ENCODE measurements around the gene AP1S2.
"Not testable (repeated sequence)": the region's sequence is repeated elsewhere in the genome, so short reads cannot be mapped to it uniquely, and the experiment has no call there.

Gene AP1S2

DNA sequence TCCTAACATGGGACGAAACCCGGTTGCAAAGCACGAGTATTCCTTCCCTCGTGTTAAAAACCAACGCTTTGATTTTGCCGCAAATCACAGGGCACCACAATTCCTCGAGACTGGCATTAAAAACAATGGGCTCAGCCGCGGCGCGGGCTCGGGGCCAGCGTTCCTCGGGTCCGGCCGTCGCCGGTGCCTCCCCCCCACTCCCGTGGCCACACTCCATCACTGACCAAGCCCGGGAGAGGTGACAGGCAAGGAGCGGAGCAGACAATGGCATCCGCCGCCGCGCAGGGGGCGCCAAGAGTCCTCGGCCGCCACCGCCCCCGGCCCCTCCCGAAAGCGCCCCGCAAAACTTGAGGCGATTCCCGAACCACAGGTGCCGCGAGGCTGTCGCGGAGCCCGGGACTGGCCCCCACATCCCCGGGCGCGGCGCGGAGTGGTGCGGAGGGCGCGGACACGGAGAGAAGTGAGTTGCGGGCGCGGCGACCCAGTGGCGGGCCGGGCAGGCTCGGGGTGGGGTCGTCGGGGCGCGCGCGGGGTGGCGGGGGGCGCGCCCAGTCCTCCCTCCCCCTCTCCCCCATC is 445 bp downstream of the AP1S2 start:
- DNase-seq = peak; percentile 59

DNA sequence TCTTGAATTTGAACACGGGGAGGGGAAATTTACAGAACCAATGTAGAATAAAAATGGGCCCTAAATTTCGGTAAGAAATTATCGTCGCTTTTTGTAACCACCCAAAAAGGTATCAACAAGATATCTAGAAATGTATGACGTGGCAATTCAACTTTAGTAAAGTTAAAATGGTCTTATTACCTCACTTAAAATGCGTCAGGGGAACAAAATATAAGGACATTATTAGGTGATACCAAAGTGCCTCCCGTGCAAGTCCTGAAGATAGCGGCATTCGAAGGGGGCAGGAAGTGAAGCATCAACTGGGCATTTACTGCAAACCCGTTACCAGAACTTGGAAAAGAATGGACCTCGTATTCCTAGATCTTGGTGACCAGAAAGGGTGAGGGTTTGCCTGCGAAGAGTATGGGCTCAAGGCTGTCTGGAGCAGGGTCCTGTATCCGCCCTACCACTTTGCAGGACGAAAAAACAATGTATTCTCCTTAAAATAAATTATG is 980 bp downstream of the AP1S2 start:
- DNase-seq = no peak

DNA sequence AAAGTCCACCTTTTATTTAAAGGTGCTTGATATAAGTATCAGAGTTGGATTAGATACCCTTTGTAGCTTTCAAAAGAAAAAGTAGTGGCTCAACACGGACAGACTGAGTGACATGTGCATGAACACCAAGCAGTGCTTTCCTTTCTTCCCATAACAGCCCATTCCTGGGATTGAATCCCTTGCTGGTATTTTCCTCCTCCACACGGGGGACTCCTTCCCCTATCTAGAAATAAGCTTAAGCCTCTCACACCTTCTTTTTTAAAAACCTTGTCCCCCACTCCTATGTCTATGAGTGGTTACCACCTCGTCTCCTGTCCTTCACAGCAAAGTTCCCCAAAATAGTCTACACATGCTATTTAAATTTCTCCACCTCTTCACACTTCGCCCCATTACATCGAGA is 5.1 kb downstream of the AP1S2 start:
- no peak for DNase-seq

DNA sequence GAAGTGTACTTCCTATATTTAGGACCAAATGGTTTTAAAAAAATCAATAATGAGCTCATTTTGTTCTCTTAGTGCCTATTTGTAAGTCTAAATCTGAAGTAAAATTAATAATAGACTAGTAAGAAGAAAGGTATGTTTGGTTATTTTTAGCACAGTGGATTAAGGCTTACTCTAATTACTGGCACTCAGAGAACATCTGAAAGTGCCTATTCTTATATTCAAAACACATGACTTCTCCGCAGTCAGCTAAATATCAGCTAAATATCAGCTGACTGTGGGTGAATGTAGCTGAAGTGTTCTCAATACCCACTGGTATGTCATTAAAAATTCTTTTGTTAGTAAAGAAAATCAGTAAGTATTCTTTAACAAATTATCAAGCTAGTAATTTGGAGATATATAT is 6.0 kb downstream of the AP1S2 start:
- DNase-seq = no peak

DNA sequence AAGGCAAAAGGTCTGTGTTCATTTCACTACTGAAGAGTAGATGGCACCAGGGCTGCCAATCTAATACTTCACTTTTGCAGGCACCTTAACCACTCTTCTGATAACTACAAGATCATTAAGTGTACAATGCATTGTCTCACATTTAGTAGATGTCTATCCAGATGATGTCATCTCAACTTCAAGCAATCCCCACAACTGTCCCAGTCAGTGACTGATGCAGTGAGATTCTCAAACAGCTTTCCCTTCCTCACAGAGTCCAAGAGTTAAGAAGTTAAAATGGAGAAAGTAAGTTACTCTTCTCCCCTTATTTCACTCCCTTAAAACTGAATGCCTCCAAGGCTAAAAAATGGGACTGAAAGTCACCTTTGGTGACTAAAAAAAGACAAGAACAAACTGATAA is 10.7 kb downstream of the AP1S2 start:
- no peak for DNase-seq

DNA sequence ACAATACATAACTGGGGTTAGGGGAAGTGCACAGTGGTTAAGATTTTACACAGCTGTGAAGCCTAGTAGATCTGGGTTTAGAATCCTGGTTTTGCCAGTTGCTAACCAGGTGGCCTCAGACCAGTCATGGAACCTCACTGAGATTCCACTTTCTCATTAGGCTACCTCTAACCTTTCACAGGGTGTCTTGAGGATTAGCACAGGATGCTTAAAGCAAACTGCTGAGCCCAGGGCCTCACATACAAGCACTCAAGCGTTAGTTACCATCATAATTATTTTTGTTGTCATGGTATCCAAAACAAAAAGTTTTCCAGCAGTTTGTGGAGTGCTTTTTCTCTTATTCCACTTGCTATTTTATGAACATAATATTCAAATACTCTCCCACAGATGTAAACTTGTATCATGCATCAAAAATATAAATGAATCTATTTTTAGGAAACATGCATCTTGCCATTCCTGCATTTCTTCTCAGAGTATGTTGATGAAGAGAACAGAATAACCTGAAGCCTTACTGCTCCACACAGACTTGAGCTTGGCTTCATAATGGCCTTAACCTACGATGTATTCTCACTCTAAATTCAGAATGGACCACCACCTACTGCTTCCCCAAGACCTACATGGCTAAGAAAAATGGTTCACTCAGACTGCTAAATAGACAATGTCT is 12.6 kb downstream of the AP1S2 start:
- no peak for DNase-seq

DNA sequence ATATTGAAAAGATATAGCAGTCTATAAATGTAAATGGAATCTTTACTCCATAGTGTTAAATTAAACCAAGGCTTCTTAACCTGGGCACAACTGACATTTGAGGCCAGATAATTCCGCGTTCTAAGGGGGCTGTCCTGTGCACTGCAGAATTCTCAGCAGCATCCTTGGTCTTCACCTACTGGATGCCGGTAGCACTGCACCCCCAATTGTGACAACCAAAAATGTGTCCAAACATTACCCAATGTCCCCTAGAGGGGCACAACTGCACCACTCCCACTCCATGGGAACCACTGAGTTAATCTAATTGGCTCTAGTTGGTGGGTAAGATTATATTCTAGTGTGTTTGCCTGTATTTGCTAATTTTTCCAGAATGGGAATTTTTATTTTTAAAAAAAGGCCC is 16.6 kb downstream of the AP1S2 start:
- no peak for DNase-seq

DNA sequence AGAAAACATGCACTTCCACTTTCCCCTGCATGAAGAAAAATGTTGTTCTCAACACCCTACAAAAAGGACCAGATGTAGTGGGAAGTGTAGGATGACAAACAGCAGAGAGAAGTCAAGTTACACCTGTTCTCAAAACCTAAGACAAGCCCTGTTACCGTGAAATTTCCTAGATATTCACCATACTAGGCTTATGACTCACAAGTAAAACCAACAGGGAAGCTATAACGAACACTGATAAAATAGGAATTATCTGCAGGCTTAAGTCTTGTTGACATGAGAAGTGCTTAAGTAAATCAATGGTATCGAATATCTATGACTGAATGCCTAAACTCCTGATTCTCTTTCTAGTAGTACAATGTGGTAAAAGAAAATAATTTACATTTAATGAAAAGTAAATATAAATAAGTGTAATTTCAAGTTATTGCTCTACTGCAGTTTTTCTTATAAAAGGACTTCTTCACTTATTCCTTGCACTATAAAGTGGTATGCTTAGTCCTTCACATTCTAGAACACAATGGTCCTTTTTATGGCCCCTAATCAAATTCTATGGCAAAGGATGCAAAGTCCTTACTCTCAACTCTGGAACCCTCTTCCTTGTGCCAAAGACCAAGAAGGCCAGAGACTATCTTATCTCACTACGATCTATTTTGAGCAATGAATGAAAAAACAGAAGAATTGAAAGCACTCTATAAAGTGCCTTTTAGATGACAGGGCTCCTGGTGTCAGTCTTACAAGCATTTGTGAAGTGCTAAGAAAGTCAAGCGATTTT is 19.6 kb downstream of the AP1S2 start:
- no peak for DNase-seq

DNA sequence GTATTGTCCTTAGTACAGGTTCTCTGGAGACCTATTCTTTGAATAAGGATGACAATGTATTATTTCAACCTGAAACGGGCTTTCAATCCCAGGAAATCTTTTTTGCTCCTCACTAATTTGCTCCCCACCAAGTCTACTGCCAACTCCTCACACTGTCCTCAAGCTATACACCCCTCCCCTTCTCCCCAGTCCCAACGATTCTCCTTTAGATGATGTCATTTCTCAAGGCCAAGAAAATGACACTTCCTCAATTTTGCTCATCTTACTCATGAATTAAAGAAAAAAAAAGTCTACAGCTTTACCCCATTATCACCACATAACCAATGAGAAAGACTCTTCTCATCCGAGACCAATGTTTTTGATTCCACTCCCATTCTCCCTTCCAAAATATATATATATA is 20.6 kb downstream of the AP1S2 start:
- DNase-seq = no peak

DNA sequence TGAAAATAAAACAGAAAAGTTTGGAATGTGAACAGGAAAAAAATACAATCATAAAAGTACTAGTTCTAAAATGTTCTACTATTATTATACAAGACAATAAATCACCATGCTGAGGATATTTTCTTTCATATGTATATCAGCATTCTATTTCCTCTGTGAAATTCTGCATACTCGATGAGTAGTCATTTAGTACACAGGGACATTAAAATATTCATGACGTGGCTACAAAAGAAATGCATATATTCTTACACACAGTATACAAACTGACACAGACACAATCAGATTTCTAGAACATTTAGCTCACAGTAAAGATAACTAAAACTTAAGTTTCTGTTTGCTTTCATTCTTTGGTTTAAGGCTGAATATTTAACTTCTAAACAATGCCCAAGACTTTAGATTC is 23.3 kb downstream of the AP1S2 start:
- DNase-seq = not testable (repeated sequence)

DNA sequence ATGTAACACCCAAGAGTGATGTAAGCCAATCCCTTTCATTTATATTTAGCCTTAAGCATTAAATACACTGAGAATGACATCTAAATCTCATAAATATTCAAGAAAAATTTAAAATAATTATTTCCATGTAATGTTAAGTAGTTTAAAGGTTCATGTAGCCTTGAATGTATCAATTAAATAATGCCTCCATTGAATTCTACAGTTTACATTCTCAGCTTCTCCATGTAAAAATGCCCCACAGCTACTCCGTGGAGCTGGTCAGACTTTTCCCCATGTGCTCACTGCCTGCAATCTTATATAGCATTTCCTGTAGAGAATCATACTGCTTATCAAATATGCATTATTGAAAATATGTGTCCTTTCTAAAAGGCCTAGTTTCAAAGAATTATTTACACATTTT is 25.4 kb downstream of the AP1S2 start:
- no peak for DNase-seq

DNA sequence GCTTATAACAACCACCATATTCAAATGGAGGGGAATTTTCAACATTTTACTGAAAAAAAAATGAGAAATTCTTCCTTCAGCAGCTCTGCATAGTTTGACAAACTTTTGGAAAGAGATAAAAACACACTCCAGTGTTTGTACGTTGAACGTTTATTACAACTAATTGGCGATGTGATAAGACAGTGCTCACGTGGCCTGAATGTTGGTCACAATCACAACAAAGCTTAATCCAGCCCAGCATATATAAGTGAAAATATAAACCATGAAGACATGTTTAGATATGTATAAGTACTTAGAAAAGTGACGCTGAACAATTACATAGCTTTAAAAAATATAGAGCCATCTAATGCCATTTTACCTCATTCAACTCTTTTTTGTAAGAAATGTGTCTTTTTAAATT is 28.7 kb downstream of the AP1S2 start:
- no peak for DNase-seq

DNA sequence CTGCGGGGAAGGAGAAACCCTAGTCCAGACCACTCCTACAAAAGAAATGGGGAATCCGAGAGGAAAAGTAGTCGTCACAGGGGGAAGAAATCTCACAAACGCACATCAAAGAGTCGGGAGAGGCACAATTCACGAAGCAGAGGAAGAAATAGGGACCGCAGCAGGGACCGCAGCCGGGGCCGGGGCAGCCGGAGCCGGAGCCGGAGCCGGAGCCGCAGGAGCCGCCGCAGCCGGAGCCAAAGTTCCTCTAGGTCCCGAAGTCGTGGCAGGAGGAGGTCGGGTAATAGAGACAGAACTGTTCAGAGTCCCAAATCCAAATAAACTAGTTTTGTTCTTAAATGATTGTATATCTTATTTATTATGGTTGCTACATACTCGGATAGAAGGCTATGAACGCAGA is 31.7 kb downstream of the AP1S2 start:
- no peak for DNase-seq

DNA sequence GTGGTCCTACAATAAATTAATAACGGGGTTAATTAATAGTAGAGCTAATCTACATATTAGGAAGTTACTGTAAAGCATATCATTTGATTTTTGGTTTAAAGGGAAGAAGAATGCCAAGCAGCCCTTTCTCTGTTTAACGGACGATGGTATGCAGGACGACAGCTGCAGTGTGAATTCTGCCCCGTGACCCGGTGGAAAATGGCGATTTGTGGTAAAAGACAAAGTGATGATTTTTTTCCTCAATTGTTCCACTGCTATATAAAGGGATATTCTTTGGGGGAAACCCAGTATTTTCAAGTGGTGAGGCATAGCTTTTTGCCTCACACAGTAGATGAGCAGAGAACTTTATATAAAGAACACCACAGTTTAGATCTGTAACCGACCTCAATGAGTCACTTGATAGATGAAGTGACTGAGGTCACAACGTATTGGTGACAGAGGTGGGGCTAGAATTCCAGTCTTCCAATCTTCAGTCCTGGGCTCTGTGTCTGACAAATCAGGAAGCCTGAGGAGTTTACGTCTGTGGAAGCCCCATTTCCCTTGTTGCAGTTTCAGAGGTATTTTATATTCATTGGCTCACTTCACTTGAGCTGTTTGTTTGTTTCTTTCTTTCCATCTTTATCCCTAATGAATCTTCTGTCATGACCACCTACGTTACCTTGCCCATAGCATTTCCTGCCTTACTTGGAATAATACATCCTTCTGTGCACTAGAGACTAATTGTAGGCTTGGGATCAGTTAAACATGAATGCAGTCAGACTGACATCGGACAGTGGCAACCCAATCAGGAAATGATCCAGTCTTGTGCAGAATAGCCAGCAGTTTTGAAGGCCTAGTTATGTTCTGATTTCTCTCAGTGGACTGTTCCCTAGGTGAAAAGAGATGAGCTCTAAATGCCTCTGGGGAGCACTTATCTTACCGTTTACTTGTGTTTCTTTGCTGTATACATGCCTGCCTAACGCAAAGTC is 34.2 kb downstream of the AP1S2 start:
- DNase-seq = no peak

DNA sequence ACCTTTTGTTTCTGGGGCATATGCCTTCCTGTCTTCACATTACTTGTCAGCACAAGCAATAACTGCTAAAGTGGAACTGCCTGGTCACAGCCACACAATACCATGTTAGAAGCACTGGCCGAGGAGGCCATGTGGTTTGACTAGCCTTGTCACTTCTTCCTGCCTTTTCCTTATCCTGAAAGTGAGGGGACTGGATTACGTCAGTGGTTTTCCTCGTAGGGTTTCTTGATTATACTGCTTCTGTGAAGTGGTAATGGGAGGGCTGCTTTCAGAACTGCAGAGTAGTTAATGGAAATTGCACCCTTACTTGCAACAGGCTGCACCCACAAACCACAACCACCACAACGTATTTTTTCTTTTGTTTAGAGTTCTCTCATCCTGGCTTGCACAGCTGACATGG is 37.7 kb downstream of the AP1S2 start:
- no peak for DNase-seq

DNA sequence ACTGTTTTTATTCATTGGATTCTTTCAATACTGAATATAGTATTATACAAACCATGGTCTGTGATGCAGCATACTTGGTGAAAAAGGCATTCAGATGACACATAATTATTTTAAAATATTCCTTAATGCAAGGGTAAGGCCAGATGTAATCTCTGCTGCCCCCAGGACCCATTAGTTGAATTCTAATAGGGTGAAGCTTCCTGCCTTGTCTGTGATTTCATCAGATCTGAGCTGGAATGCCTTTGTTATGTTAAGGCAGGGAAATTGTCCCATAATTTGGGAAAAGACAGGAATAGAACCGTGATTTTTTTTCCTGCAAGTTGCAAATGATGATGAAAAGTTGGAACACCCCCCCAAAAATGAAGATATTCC is 38.2 kb downstream of the AP1S2 start:
- DNase-seq = no peak

DNA sequence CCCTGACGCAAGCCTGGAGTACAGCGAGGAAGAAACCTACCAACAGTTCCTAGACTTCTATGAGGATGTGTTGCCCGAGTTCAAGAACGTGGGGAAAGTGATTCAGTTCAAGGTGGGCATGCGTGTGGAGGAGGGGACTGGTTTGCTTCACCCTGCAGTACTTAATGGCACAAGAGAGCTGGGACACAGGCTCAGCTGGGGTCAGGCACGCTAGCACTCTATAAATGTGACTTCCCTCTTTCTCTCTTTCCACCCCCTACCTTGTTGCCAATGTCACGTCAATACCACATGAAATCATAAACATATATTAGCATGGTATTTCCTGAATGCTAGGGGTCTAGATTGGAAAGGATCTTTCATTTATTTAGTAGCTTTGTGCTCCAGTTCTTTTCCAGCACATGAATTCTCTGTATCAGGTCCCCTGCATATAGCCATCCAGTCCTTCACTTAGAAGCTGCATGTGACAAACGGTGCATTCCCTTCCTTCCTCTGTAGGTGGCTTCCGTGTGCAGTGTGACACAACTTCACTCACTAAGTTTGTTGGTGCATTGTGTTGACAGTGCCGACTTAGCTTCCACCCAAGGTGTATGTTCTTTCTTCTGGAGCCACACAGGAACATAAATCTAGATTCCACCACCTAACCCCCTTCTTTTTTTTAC is 38.7 kb downstream of the AP1S2 start:
- DNase-seq = no peak

DNA sequence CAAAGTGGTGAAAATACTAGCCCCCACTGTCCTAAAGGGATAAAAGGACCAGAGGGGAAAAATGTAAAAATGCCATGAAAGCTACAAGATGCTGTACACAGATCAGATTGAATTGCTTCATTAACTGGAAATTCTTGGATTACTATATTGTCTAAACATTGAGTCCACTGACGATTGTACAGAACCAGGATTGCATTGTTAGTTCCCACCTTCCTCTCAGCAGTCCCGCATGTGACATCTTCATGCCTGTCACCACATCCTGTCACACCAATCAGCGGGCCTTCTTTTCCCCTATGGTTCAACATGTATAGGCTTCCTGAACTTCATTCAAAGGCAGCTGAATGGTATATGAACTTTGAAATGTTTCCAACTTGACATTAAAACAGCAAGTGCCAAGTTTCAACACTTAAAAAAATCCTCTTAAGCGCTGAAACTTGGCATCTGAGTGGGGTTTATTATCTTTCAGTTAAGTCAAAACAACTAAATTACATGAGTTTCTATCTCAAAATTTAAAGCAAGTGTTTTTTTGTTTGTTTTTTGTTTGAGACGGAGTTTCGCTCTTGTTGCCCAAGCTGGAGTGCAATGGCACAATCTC is 39.7 kb downstream of the AP1S2 start:
- no peak for DNase-seq

DNA sequence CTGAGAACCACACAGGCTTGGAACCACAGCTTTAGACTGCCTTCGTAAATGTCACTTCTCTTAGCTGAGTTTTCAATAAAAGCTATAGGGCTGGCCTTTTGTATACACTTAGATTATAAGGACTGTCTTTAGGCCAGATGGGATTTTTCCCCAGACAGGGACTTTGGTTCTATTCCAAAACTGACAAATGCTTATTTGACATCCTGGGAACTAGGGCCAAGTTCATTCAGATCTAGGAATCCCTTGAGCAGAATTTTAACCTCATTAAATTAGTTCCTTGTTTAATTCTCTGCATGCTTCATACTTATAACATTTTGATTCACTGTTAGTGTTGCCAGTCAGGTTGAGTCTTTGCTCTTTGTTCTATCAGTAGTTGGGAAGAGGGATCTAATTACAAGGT is 41.2 kb downstream of the AP1S2 start:
- DNase-seq = no peak

DNA sequence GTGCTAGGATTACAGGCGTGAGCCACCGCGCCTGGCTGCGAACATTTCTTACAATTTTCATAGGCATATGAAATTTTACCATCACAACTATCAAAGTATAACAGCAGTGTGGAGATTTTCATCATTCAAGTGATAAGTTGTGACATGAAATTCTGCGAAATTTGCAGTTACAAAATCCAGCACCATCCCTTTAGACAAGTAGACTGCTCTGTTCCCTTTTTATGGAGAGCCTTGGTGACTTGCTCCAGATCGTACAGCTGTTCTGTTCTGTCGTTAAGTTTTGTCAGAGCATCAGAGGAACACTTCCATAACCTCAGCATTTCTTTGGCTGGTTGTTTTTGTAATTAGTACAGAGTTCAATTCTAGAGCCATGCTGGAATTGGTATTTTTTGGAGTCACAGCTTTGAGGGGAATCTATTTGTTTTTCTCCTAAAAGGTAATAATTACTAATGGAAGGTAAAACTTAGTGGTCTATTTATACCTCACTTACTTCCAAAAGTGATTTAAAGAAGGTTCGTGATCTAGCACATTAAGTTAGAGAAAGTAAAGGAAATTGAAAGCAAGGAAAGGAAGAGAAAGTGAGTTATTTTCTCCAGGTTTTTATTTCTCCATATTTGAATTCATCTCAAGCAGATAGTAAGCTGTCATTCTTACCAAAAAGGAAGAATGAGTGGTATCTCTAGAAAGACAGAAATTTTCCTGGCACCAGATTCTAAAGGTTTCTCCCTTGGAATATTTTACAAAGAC is 42.2 kb downstream of the AP1S2 start:
- DNase-seq = no peak

DNA sequence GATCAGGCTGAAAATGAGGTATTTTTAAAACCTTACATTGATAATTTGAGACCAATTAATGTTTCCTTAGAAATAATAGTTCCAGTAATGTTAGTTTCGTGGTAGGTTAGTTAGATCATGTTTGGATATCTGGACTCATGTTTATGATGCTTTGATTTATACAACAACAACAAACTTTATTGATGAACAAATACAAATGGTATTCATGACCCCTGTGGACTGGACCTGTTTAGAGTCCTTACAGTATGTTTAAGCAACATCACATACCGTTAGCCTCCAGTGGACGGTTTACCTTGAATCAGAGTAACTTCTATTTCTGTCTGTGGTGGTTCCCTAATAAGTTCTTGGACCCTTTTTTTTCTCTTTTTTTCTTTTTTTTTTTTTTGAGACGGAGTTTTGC is 46.4 kb downstream of the AP1S2 start:
- no peak for DNase-seq
